ENCODE results near the gene TIE1.

Gene TIE1

GRCh38 chr1:43293896-43294760 lies 6.7 kb upstream of the TIE1 start:
- DNase-seq (ENCODE audit: low spot score) = no peak

GRCh38 chr1:43294761-43295160 lies 6.0 kb upstream of the TIE1 start:
- no peak for DNase-seq (ENCODE audit: low spot score)

- no peak for DNase-seq (ENCODE audit: low spot score)
These were observed 4.6 kb upstream of the TIE1 start for GRCh38 chr1:43296207-43296606.

- no peak for DNase-seq (ENCODE audit: low spot score)
These were observed 2.7 kb upstream of the TIE1 start for GRCh38 chr1:43298055-43298454.

GRCh38 chr1:43299101-43299500 lies 1.7 kb upstream of the TIE1 start:
- no peak for DNase-seq (ENCODE audit: low spot score)

- DNase-seq (ENCODE audit: low spot score) = no peak
These were observed 1.4 kb downstream of the TIE1 start for GRCh38 chr1:43302201-43302600.

GRCh38 chr1:43302721-43303470 lies 2.1 kb downstream of the TIE1 start:
- no peak for DNase-seq (ENCODE audit: low spot score)

- DNase-seq (ENCODE audit: low spot score) = no peak
These were observed 2.9 kb downstream of the TIE1 start for GRCh38 chr1:43303471-43304313.

GRCh38 chr1:43304314-43304681 lies 3.5 kb downstream of the TIE1 start:
- no peak for DNase-seq (ENCODE audit: low spot score)

- DNase-seq (ENCODE audit: low spot score) = no peak
These were observed 4.1 kb downstream of the TIE1 start for GRCh38 chr1:43304771-43305300.

- DNase-seq (ENCODE audit: low spot score) = no peak
These were observed 4.7 kb downstream of the TIE1 start for GRCh38 chr1:43305461-43305860.

GRCh38 chr1:43305926-43306687 lies 5.3 kb downstream of the TIE1 start:
- DNase-seq (ENCODE audit: low spot score) = no peak

- DNase-seq (ENCODE audit: low spot score) = no peak
These were observed 6.1 kb downstream of the TIE1 start for GRCh38 chr1:43306688-43307457.

GRCh38 chr1:43307458-43308158 lies 6.8 kb downstream of the TIE1 start:
- no peak for DNase-seq (ENCODE audit: low spot score)

- no peak for DNase-seq (ENCODE audit: low spot score)
These were observed 8.0 kb downstream of the TIE1 start for GRCh38 chr1:43308635-43309404.

- no peak for DNase-seq (ENCODE audit: low spot score)
These were observed 8.7 kb downstream of the TIE1 start for GRCh38 chr1:43309405-43310025.

GRCh38 chr1:43311521-43311920 lies 10.7 kb downstream of the TIE1 start:
- DNase-seq (ENCODE audit: low spot score) = no peak

GRCh38 chr1:43312212-43312623 lies 11.4 kb downstream of the TIE1 start:
- no peak for DNase-seq (ENCODE audit: low spot score)

Data from CD4-positive, alpha-beta T cell treated with Interleukin-2 at 100 ng/mL for 4 hours (primary cell).